ENCODE data around the gene KCNC3. TPM values are rescaled to one million over a fixed set of nuclear protein-coding genes. Genes with fewer than 3 reads are reported as not detected.

KCNC3 gene
- polyA plus RNA-seq, 1 donor, result 3.1 TPM

DNA sequence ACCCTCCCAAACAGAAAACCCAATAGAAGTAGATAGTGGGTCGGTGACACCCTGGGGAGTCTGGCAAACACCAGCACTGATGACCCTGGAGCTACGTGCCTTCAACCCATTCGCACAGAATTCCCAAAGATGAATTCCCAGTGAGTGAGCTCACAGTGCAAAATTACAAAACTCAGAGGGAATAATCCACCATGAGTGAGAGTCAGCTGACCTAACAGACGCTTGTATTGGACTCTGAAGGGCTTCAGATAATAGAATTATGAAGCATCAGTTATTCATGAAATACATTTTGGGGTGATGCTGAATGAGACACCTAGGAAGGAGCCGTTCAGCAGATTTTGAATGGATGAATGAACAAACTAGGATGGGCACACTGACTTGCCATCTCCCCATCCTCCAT is 40.2 kb downstream of the KCNC3 start:
- Histone ChIP-seq H3K9me3 (ENCODE audit: control insufficient read depth, low read depth, low read length) (peaks cover 5% of the 10 kb centered on the region), H3K27me3 (ENCODE audit: control insufficient read depth, insufficient read depth, low read length) (no peaks in the 10 kb centered on the region), H3K4me1 (ENCODE audit: control insufficient read depth, insufficient read depth, low read length) (no peaks in the 10 kb centered on the region), H3K27ac (ENCODE audit: low read length) (no peak overlapping the region), H3K4me3 (ENCODE audit: low read length) (no peak overlapping the region), H3K36me3 (ENCODE audit: control insufficient read depth, insufficient read depth, low read length) (peaks cover 76% of the 10 kb centered on the region)
- no peak for DNase-seq
- WGBS (ENCODE audit: insufficient coverage, low lambda C conversion rate), result 92% methylated on average over 2 of the region's 5 CpGs

- no peak for DNase-seq
- peaks cover 62% of the 10 kb centered on the region for H3K36me3 ChIP-seq (ENCODE audit: control insufficient read depth, insufficient read depth, low read length)
- WGBS (ENCODE audit: insufficient coverage, low lambda C conversion rate), result 86% methylated on average over 1 of the region's 2 CpGs
Observed at GRCh38 chr19:50287331-50287730, 41.8 kb downstream of the KCNC3 start.

GRCh38 chr19:50286443-50286842 is 42.7 kb downstream of the KCNC3 start:
- H3K9me3 ChIP-seq (ENCODE audit: control insufficient read depth, low read depth, low read length), result peaks cover 5% of the 10 kb centered on the region
- no peaks in the 10 kb centered on the region for H3K27me3 ChIP-seq (ENCODE audit: control insufficient read depth, insufficient read depth, low read length)
- no peak overlapping the region for H3K4me3 ChIP-seq (ENCODE audit: low read length)
- H3K27ac ChIP-seq (ENCODE audit: low read length), result no peak overlapping the region
- no CpG with 5 or more reads among the region's 18 CpGs for whole genome bisulfite sequencing (ENCODE audit: insufficient coverage, low lambda C conversion rate)
- H3K36me3 ChIP-seq (ENCODE audit: control insufficient read depth, insufficient read depth, low read length), result peaks cover 61% of the 10 kb centered on the region
- no peak for DNase-seq
- no peaks in the 10 kb centered on the region for H3K4me1 ChIP-seq (ENCODE audit: control insufficient read depth, insufficient read depth, low read length)

More at GRCh38 chr19:50287331-50287730, 41.8 kb downstream of the KCNC3 start:
- no peaks in the 10 kb centered on the region for H3K27me3 ChIP-seq (ENCODE audit: control insufficient read depth, insufficient read depth, low read length)
- H3K27ac ChIP-seq (ENCODE audit: low read length), result no peak overlapping the region
- peaks cover 5% of the 10 kb centered on the region for H3K9me3 ChIP-seq (ENCODE audit: control insufficient read depth, low read depth, low read length)
- H3K4me3 ChIP-seq (ENCODE audit: low read length), result no peak overlapping the region
- H3K4me1 ChIP-seq (ENCODE audit: control insufficient read depth, insufficient read depth, low read length), result no peaks in the 10 kb centered on the region

DNA sequence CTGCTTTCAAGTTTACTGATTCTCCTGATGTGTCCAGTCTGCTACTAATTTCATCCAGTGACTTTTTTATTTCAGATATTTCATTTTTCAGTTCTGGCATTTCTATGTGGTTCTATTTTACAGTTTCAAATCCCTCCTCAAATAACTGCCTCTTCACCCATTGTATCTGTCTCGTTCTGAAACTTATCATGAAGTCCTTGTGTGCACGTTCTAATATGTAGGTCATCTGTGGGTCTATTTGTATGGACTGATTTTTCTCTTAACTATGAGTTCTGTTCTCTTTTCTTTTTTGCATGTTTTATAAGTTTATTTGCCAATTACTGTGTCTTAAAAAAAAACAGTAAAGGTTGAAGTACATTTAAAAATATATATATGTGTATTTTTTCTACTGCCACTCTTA is 43.3 kb downstream of the KCNC3 start:
- Histone ChIP-seq H3K27ac (ENCODE audit: low read length) (no peak overlapping the region), H3K4me1 (ENCODE audit: control insufficient read depth, insufficient read depth, low read length) (no peaks in the 10 kb centered on the region), H3K4me3 (ENCODE audit: low read length) (no peak overlapping the region), H3K27me3 (ENCODE audit: control insufficient read depth, insufficient read depth, low read length) (no peaks in the 10 kb centered on the region), H3K9me3 (ENCODE audit: control insufficient read depth, low read depth, low read length) (peaks cover 5% of the 10 kb centered on the region), H3K36me3 (ENCODE audit: control insufficient read depth, insufficient read depth, low read length) (peaks cover 62% of the 10 kb centered on the region)
- WGBS (ENCODE audit: insufficient coverage, low lambda C conversion rate), result 100% methylated on average over 1 of the region's 2 CpGs
- no peak for DNase-seq

DNA sequence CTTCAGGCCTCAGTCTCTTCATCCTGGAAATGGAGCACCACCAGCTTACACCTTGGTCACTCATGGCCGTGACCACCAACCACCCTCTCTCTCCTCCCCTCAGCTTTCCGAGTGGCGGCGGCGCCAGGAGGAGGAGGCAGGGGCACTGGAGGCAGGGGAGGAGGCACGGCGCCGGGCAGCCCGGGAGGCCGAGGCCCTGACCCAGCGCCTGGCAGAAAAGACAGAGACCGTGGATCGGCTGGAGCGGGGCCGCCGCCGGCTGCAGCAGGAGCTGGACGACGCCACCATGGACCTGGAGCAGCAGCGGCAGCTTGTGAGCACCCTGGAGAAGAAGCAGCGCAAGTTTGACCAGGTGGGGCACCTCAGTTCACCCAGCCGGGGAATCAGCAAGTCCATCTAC is 47.7 kb downstream of the KCNC3 start:
- no peak overlapping the region for H3K4me3 ChIP-seq (ENCODE audit: low read length)
- H3K9me3 ChIP-seq (ENCODE audit: control insufficient read depth, low read depth, low read length), result peaks cover 6% of the 10 kb centered on the region
- no CpG with 5 or more reads among the region's 22 CpGs for WGBS (ENCODE audit: insufficient coverage, low lambda C conversion rate)
- peaks cover 52% of the 10 kb centered on the region for H3K36me3 ChIP-seq (ENCODE audit: control insufficient read depth, insufficient read depth, low read length)
- no peak overlapping the region for H3K27ac ChIP-seq (ENCODE audit: low read length)
- H3K27me3 ChIP-seq (ENCODE audit: control insufficient read depth, insufficient read depth, low read length), result no peaks in the 10 kb centered on the region
- H3K4me1 ChIP-seq (ENCODE audit: control insufficient read depth, insufficient read depth, low read length), result no peaks in the 10 kb centered on the region
- no peak for DNase-seq

DNA sequence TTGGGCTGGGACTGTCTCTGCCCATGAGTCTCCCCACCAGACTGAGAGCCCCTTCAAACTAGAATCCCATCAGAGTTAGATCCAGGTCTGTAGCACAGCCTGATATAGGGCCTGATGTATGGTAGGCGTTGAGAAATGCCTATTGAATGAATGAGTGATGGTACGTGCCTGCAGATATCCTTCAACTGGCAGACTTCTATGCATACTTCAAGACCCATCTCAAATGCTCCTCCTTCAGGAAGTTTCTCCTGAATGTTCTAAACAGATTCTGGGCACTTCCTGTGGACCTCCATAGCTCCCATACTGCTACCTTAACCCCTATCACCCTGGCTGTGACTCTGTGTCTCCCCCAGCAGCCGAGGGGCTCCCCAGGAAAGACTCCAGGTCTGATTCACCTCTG is 48.2 kb downstream of the KCNC3 start:
- DNase-seq, result no peak
- Histone ChIP-seq H3K27ac (ENCODE audit: low read length) (no peak overlapping the region), H3K4me3 (ENCODE audit: low read length) (no peak overlapping the region), H3K27me3 (ENCODE audit: control insufficient read depth, insufficient read depth, low read length) (no peaks in the 10 kb centered on the region), H3K4me1 (ENCODE audit: control insufficient read depth, insufficient read depth, low read length) (no peaks in the 10 kb centered on the region), H3K36me3 (ENCODE audit: control insufficient read depth, insufficient read depth, low read length) (peaks cover 52% of the 10 kb centered on the region), H3K9me3 (ENCODE audit: control insufficient read depth, low read depth, low read length) (peaks cover 2% of the 10 kb centered on the region)
- WGBS (ENCODE audit: insufficient coverage, low lambda C conversion rate), result no CpG with 5 or more reads among the region's 3 CpGs

GRCh38 chr19:50280074-50280473 is 49.1 kb downstream of the KCNC3 start:
- H3K27me3 ChIP-seq (ENCODE audit: control insufficient read depth, insufficient read depth, low read length), result no peaks in the 10 kb centered on the region
- no peak overlapping the region for H3K4me3 ChIP-seq (ENCODE audit: low read length)
- no peak for DNase-seq
- H3K9me3 ChIP-seq (ENCODE audit: control insufficient read depth, low read depth, low read length), result peaks cover 2% of the 10 kb centered on the region
- H3K4me1 ChIP-seq (ENCODE audit: control insufficient read depth, insufficient read depth, low read length), result no peaks in the 10 kb centered on the region
- WGBS (ENCODE audit: insufficient coverage, low lambda C conversion rate), result no CpG with 5 or more reads among the region's 14 CpGs
- no peak overlapping the region for H3K27ac ChIP-seq (ENCODE audit: low read length)
- H3K36me3 ChIP-seq (ENCODE audit: control insufficient read depth, insufficient read depth, low read length), result peaks cover 59% of the 10 kb centered on the region

DNA sequence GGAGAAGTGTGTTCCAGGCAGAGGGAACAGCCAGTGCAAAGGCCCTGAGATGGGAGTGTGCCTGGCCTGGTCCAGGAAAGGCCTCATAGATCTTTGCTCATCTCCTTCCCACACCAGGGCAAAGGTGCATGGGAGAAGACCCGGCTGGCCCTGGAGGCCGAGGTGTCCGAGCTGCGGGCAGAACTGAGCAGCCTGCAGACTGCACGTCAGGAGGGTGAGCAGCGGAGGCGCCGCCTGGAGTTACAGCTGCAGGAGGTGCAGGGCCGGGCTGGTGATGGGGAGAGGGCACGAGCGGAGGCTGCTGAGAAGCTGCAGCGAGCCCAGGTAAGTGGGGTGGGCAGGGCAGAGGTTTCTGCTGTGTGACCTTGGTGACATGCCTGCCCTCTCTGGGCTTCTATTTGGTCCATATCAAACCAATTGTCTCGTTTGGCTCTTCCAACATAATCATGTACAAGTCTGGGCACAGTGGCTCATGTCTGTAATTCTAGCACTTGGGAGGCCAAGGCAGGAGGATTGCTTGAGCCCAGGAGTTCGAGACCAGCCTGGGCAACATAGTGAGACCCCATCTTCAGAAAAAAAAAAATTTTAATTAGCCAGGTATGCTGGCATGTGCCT is 51.1 kb downstream of the KCNC3 start:
- WGBS (ENCODE audit: insufficient coverage, low lambda C conversion rate), result no CpG with 5 or more reads among the region's 14 CpGs
- no peaks in the 10 kb centered on the region for H3K4me1 ChIP-seq (ENCODE audit: control insufficient read depth, insufficient read depth, low read length)
- no peak overlapping the region for H3K4me3 ChIP-seq (ENCODE audit: low read length)
- H3K27me3 ChIP-seq (ENCODE audit: control insufficient read depth, insufficient read depth, low read length), result no peaks in the 10 kb centered on the region
- peaks cover 69% of the 10 kb centered on the region for H3K36me3 ChIP-seq (ENCODE audit: control insufficient read depth, insufficient read depth, low read length)
- DNase-seq, result no peak
- H3K9me3 ChIP-seq (ENCODE audit: control insufficient read depth, low read depth, low read length), result peaks cover 2% of the 10 kb centered on the region
- no peak overlapping the region for H3K27ac ChIP-seq (ENCODE audit: low read length)

- Histone ChIP-seq H3K36me3 (ENCODE audit: control insufficient read depth, insufficient read depth, low read length) (peaks cover 76% of the 10 kb centered on the region), H3K4me1 (ENCODE audit: control insufficient read depth, insufficient read depth, low read length) (no peaks in the 10 kb centered on the region), H3K27me3 (ENCODE audit: control insufficient read depth, insufficient read depth, low read length) (no peaks in the 10 kb centered on the region), H3K27ac (ENCODE audit: low read length) (no peak overlapping the region), H3K4me3 (ENCODE audit: low read length) (no peak overlapping the region), H3K9me3 (ENCODE audit: control insufficient read depth, low read depth, low read length) (peaks cover 2% of the 10 kb centered on the region)
- no peak for DNase-seq
- no CpG with 5 or more reads among the region's 15 CpGs for WGBS (ENCODE audit: insufficient coverage, low lambda C conversion rate)
Observed at GRCh38 chr19:50276370-50277063, 52.7 kb downstream of the KCNC3 start.

DNA sequence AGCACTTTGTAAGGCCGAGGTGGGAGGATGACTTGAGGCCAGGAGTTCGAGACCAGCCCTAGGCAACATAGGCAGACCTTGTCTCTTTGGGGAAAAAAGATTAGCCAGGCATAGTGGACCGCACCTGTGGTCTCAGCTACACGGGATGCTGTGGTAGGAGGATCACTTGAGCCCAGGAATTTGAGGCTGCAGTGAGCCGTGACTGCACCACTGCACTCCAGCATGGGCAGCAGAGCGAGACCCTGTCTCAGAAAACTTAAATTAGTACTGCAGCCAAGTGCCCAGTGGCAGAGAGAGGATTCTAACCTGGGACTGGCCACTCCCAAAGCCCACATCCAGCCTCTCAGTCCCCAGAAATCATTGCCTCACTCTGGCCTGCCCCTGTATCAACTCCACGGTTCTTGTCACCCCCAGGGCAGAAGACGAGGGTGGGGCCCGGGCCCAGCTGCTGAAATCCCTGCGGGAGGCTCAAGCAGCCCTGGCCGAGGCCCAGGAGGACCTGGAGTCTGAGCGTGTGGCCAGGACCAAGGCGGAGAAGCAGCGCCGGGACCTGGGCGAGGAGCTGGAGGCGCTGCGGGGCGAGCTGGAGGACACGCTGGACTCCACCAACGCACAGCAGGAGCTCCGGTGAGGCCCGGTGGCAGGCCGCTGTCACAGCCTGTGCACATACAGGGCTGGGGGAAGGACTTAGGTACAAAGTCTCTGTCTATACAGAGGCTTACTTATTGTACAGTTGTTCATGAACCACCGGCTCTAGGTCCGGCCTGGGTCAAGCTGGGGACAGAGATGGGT is 53.4 kb downstream of the KCNC3 start:
- Histone ChIP-seq H3K4me1 (ENCODE audit: control insufficient read depth, insufficient read depth, low read length) (no peaks in the 10 kb centered on the region), H3K27me3 (ENCODE audit: control insufficient read depth, insufficient read depth, low read length) (no peaks in the 10 kb centered on the region), H3K27ac (ENCODE audit: low read length) (no peak overlapping the region), H3K36me3 (ENCODE audit: control insufficient read depth, insufficient read depth, low read length) (peaks cover 77% of the 10 kb centered on the region), H3K9me3 (ENCODE audit: control insufficient read depth, low read depth, low read length) (peaks cover 2% of the 10 kb centered on the region), H3K4me3 (ENCODE audit: low read length) (no peak overlapping the region)
- WGBS (ENCODE audit: insufficient coverage, low lambda C conversion rate), result no CpG with 5 or more reads among the region's 26 CpGs
- no peak for DNase-seq
